ENCODE measurements around the gene SYT2. TPM values are rescaled to one million over a fixed set of nuclear protein-coding genes. Genes with fewer than 3 reads are reported as not detected.

The SYT2 gene
- total RNA-seq, 1 experiment from 2014 or later: not detected

DNA sequence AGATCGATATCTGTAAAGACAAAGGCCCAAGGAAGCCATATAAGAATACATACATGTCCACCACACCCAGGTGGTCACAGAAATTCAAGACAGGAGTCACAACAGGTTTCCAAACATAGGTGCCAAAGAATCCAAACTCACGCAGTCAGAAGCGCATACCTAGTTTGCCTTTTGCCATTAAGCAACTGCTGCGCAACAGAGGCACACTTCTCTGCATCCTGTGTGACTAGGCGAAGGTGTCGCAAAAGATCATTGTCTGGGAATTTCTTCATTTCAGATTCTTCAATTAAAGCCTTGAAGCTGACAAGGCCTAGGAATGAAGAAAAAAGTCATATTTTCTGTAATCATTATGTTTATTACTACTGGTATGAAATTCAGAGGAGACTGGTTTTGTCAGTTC lies 32.2 kb upstream of the SYT2 start:
- Histone ChIP-seq H3K9ac (ENCODE audit: low read length) (no peak overlapping the region), H3K9me2 (replicated peaks; ENCODE audit: low read length) (no peaks in the 10 kb centered on the region), H3K36me3 (ENCODE audit: low read depth, low read length) (peaks cover 21% of the 10 kb centered on the region), H3K4me1 (ENCODE audit: insufficient read depth, low read length) (no peaks in the 10 kb centered on the region), H3K4me3 (ENCODE audit: low read length) (no peak overlapping the region), H3F3A (ENCODE audit: low read length, unreplicated experiment) (no peaks in the 10 kb centered on the region), H2AFZ (ENCODE audit: low read length) (no peak overlapping the region), H4K20me1 (ENCODE audit: low read length) (no peaks in the 10 kb centered on the region), H3K9me3 (ENCODE audit: low read length) (no peaks in the 10 kb centered on the region), H3K4me2 (ENCODE audit: low read length) (no peak overlapping the region), H3K79me2 (ENCODE audit: low read length) (no peaks in the 10 kb centered on the region), H3K27ac (ENCODE audit: low read length) (no peak overlapping the region), H3K27me3 (ENCODE audit: low read length) (no peaks in the 10 kb centered on the region)
- no peak for ATAC-seq
- CTCF ChIA-PET: no interaction called here
- intact Hi-C loops (cut with micrococcal nuclease): no loop called here
- POLR2A ChIA-PET (ENCODE audit: unreplicated experiment): no interaction called here
- TF ChIP-seq EZH2 (IDR thresholded peaks at IDR 0.05; ENCODE audit: low read length, unreplicated experiment) (no peak), EZH2phosphoT487 (IDR thresholded peaks at IDR 0.05; ENCODE audit: borderline replicate concordance, low read length) (no peak)
- TF ChIP-seq, protein P1, sequence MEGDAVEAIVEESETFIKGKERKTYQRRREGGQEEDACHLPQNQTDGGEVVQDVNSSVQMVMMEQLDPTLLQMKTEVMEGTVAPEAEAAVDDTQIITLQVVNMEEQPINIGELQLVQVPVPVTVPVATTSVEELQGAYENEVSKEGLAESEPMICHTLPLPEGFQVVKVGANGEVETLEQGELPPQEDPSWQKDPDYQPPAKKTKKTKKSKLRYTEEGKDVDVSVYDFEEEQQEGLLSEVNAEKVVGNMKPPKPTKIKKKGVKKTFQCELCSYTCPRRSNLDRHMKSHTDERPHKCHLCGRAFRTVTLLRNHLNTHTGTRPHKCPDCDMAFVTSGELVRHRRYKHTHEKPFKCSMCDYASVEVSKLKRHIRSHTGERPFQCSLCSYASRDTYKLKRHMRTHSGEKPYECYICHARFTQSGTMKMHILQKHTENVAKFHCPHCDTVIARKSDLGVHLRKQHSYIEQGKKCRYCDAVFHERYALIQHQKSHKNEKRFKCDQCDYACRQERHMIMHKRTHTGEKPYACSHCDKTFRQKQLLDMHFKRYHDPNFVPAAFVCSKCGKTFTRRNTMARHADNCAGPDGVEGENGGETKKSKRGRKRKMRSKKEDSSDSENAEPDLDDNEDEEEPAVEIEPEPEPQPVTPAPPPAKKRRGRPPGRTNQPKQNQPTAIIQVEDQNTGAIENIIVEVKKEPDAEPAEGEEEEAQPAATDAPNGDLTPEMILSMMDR (conservative IDR thresholded peaks at IDR 0.05; ENCODE audit: low read depth, low read length): no peak
- no peak for DNase-seq
- BruUV-seq (replicated peaks): no TSS peak

DNA sequence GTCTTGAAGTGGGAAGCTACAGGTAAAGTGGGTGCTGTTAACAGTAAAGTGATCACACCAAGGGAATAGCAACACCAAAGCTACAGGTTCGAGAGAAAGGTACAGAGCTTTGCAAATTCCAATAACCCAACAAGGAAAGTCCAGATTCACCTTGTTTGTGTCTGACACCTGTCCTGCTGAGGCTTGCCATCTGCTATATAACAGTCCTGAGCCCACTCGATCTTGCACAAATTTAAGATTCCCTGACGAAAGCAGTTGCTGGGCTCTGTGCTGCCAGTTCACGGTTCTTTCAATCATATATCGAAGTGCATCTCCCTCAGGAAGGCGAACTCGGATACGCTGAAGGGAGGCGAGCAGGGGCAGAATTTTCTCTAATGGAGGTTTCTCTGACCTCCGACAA lies 23.0 kb upstream of the SYT2 start:
- no peaks in the 10 kb centered on the region for H3K9me3 ChIP-seq (ENCODE audit: low read length)
- H3K79me2 ChIP-seq (ENCODE audit: low read length): no peaks in the 10 kb centered on the region
- no peak overlapping the region for H3K27ac ChIP-seq (ENCODE audit: low read length)
- H3F3A ChIP-seq (ENCODE audit: low read length, unreplicated experiment): no peaks in the 10 kb centered on the region
- no peak for ATAC-seq
- no peaks in the 10 kb centered on the region for H3K27me3 ChIP-seq (ENCODE audit: low read length)
- no peak overlapping the region for H3K9ac ChIP-seq (ENCODE audit: low read length)
- H3K4me1 ChIP-seq (ENCODE audit: insufficient read depth, low read length): no peaks in the 10 kb centered on the region
- BruUV-seq (replicated peaks): no TSS peak
- no peak overlapping the region for H3K4me2 ChIP-seq (ENCODE audit: low read length)
- CTCF ChIA-PET: no interaction called here
- H4K20me1 ChIP-seq (ENCODE audit: low read length): no peaks in the 10 kb centered on the region
- POLR2A ChIA-PET (ENCODE audit: unreplicated experiment): no interaction called here
- H3K4me3 ChIP-seq (ENCODE audit: low read length): no peak overlapping the region
- intact Hi-C loops (cut with micrococcal nuclease): no loop called here
- TF ChIP-seq EZH2 (IDR thresholded peaks at IDR 0.05; ENCODE audit: low read length, unreplicated experiment) (no peak), EZH2phosphoT487 (IDR thresholded peaks at IDR 0.05; ENCODE audit: borderline replicate concordance, low read length) (no peak)
- TF ChIP-seq, protein P1 (conservative IDR thresholded peaks at IDR 0.05; ENCODE audit: low read depth, low read length): no peak
- no peak overlapping the region for H2AFZ ChIP-seq (ENCODE audit: low read length)
- H3K36me3 ChIP-seq (ENCODE audit: low read depth, low read length): peaks cover 3% of the 10 kb centered on the region; the same call in 1 of the 2 replicates
- H3K9me2 ChIP-seq (replicated peaks; ENCODE audit: low read length): no peaks in the 10 kb centered on the region
- no peak for DNase-seq

DNA sequence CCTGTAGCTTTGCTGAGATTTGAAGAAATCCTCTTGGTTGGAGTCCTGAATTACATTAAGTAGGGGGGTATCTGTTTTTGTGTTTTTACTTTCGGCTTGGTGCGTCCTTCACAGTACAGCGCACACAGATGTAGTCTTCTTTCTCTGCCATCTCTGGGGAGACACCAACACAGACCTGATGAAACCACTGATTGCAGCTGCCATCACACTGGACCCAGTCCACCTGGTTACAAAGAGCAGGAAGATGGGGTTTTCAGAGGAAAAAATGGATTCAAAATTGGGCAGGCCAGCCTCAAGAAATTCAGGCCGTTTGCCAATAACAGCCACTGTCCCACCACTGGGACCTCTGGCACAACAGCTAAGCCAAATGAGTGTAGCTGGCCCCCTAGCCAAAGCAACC lies 18.7 kb upstream of the SYT2 start:
- Histone ChIP-seq H3K9me2 (replicated peaks; ENCODE audit: low read length) (no peaks in the 10 kb centered on the region), H3F3A (ENCODE audit: low read length, unreplicated experiment) (no peaks in the 10 kb centered on the region), H3K36me3 (ENCODE audit: low read depth, low read length) (peaks cover 3% of the 10 kb centered on the region; the same call in 1 of the 2 replicates), H2AFZ (ENCODE audit: low read length) (no peak overlapping the region), H3K4me1 (ENCODE audit: insufficient read depth, low read length) (no peaks in the 10 kb centered on the region), H3K79me2 (ENCODE audit: low read length) (no peaks in the 10 kb centered on the region), H3K9me3 (ENCODE audit: low read length) (no peaks in the 10 kb centered on the region), H4K20me1 (ENCODE audit: low read length) (no peaks in the 10 kb centered on the region), H3K4me3 (ENCODE audit: low read length) (no peak overlapping the region), H3K9ac (ENCODE audit: low read length) (no peak overlapping the region), H3K27ac (ENCODE audit: low read length) (no peak overlapping the region), H3K4me2 (ENCODE audit: low read length) (no peak overlapping the region), H3K27me3 (ENCODE audit: low read length) (no peaks in the 10 kb centered on the region)
- ATAC-seq: no peak
- intact Hi-C loops (cut with micrococcal nuclease): no loop called here
- TF ChIP-seq EZH2 (IDR thresholded peaks at IDR 0.05; ENCODE audit: low read length, unreplicated experiment): no peak
- TF ChIP-seq EZH2phosphoT487 (IDR thresholded peaks at IDR 0.05; ENCODE audit: borderline replicate concordance, low read length): no peak
- TF ChIP-seq, protein P1 (conservative IDR thresholded peaks at IDR 0.05; ENCODE audit: low read depth, low read length): no peak
- DNase-seq: no peak
- BruUV-seq (replicated peaks): no TSS peak
- ChIA-PET POLR2A (ENCODE audit: unreplicated experiment) (no interaction called here), CTCF (no interaction called here)

Measured in PC-3 (cell line).